Epidermal melanocyte (primary cell): ENCODE results near the gene GRPEL1.

Source experiments
- DNase-seq: peaks from one replicate; pipeline ENCODE4 v3.0.0; 2011; ENCODE audit warnings: low spot score; ENCODE audit not compliant: insufficient read length

GRPEL1 gene

DNA sequence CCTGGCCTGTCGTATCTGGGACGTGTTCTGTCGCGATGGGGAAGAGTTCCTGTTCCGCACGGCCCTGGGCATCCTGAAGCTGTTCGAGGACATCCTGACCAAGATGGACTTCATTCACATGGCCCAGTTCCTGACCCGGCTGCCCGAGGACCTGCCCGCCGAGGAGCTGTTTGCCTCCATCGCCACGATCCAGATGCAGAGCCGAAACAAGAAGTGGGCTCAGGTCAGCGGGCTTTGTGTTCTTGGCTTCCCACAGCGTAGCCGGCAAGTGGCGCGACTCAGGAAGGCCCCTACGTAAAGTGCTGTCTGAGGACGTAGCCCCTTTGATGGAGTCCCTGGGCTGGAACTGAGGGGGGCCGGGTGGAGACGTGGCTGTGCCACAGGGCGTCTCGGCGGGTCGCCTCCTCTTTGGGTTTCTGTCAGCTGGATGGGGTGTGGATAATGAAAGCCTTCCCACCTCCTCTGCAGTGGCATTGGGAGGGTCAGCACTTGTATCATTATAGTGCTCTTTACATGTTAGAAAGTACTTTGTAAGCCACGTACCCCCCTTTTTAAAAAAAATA lies 42.7 kb downstream of the GRPEL1 start:
- DNase-seq, result no peak

DNA sequence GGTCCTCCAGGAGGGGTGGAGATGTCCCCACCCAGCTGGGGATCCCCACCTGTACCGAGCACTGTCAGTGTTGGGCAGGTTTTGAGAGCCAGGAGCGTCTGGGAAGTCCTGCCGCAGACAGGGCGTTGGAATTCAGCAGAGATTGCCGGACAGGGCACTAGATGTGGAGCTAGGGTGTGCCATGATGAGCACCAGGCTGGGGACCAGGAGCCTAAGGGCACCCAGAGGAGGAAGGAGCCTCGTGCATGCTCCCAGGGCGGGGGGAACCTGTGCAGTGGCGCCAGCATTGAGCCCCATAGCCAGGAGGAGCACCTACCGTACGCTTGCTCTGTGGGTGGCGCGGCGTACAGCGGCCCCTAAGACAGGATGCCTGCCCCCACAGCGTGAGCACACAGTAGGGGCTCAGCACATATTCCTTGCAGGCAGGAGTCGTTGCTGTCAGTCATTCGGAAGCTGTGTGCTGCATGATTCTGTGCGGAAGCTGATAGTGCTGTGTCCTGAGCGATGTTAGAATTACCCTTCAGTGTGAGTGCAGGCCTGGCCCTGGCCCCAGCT lies 43.5 kb downstream of the GRPEL1 start:
- DNase-seq, result no peak

DNA sequence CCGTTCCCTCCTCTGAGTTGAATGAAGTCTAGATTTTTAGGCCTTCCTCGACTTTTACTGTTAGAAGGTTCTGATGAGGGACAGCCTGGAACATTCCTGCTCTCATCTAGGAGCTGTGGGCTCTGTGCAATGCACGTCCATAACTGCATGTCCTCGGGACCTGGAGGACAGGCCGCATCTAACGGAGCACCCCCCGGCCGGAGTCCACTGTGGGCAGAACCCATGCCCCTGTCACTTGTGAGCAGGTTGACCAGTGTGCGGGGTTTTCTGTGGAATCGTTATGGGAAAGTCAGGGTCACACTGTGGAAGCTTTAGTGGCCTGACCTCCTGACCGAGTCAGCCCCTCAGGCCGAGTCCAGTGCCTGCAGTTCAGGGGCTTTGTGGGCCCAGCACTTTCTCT lies 44.0 kb downstream of the GRPEL1 start:
- DNase-seq, result no peak

DNA sequence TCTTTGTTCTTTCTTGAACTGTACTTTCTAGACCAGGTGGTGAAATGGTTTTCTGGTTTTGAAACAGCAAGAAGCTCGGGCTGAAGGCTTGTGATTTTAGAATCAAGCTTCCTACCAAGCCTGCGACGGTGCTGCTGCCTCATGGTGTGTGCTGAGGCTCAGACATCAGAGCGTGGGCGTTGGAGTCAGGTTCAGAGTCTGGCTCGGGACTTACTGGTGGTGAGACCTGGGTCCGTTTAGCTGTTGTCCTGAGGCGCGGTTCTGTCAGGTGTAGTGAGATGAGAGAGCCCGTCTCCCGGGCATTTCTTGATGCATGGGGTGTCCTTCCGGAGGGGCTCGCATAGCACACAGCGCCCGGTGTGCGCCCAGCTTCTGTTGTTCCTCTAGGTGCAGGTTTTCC lies 44.4 kb downstream of the GRPEL1 start:
- no peak for DNase-seq

DNA sequence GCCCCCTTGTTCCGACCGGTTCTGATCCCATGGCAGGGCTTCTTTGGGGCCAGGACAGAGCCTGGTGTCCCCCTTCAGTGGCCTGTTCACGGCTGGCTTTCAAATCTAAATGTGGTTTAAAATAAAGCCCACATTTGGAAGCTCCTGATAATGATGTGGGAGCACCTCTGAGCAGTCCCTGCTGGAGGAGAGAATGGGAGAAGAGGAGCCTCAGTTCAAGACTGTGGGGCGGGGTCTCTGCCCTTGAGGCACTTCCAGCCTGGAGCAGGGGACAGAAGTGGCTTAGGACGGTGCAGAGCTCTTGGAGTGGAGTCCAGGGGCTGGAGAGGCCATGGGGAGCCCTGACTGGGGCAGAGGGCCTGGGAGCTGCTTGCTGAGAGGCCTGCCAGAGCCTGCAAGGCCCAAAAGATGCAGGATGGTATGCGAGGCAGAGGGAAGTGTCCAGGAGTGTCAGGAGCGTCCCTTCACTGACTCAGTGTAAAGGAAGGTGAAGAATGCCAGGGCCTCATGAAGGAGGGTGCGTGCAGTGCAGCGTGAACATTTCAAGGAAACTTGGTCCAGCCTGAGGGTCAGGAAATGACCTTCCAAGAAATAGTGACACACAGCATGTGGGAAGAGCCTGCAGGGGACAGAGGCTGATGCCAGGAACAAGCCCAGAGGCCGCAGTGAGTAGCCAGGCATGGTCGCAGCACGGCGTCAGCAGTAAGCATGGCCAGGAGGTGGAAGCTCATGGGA lies 45.8 kb downstream of the GRPEL1 start:
- peak; percentile 91 for DNase-seq

DNA sequence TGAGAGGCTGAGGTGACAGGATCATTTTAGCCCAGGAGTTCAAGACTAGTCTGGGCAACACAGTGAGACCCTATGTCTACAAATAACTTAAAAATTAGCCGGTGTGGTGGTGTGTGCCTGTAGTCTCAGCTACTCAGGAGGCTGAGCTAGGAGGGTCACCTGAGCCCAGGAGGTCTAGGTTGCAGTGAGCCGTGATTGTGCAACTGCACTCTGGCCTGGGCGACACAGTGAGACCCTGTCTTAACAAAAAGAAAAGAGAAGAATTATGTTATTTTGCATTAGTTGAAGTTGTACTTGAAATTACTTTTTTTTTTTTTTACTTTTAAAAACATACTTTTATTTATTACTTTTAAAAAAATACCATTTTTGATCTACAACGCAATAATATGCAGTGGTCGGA lies 46.5 kb downstream of the GRPEL1 start:
- DNase-seq, result no peak

DNA sequence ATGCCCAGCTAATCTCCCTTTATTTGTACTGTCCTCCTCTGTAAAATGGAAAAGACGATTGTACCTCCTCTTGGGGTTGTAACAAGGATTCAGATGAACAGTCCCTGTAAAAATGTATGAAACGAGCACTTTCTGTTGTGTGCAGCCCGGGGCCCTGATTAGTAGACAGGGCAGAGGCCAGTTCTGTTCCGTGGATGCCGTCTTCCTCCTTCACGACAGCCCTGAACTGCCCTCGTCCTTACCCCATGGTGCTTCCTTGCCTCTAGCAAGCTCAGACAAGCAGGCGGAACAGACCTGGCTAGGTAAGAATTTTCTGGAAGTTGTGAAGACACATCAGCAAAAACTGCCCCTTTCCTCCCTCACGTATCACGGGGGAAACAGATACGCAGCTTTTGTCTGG lies 47.0 kb downstream of the GRPEL1 start:
- no peak for DNase-seq

DNA sequence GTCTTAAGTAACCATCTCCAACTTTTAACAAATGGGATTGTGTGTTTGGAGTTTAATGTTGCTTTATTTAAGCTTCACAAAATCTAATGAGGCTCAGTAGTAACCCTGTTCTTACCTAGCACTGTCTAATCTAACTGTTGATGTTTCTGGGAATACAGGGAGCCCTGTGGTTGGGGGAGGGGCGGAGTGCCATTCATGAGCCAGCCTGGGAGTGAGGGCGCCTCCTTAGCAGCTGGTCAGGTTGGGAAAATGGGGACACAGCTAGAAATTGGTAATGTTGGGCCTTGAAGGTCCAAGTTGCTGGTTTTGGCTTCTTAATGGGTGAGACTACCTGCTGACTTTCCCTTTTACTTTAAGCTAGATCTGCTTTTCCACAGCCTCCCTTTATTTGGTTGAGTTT lies 47.6 kb downstream of the GRPEL1 start:
- no peak for DNase-seq

DNA sequence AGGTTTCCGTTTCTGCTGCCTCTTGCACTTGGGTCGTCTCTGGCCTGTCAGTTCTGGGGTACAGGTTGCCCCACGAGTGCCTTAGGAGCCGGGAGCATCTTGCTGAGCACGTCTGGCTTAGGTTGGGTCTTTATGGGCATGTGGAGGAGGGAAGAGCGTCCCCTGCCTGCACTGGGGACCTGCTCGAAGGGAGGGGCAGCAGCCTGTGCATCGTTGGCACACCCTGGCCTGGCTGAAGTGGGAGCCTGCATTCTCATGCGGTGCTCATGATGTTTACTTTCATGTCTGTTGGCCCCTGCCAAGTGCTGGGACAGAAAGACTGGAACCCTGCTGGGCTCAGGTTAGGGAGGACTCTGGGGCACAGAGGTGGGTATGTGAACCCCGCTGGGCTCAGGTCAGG lies 48.5 kb downstream of the GRPEL1 start:
- DNase-seq, result no peak

DNA sequence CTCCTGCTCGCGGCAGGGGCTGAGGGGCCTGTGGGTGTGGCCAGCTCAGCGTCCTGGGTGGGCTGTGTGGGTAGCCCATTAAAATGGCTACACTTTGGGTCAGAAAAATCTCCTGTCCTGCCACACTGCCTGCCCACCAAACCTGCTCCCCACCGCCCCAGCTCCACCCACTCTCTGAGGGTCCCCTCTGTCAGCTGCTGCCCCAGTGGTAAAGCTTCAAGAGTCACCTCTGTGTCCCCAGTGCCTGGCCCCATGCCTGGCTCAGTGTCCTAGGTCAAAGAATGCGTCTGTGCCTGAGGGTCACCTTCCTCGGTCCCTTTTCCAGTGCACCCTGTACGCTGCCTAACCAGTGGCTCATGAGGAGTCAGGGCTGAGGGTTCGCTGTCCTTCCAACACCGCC lies 49.6 kb downstream of the GRPEL1 start:
- DNase-seq, result no peak

DNA sequence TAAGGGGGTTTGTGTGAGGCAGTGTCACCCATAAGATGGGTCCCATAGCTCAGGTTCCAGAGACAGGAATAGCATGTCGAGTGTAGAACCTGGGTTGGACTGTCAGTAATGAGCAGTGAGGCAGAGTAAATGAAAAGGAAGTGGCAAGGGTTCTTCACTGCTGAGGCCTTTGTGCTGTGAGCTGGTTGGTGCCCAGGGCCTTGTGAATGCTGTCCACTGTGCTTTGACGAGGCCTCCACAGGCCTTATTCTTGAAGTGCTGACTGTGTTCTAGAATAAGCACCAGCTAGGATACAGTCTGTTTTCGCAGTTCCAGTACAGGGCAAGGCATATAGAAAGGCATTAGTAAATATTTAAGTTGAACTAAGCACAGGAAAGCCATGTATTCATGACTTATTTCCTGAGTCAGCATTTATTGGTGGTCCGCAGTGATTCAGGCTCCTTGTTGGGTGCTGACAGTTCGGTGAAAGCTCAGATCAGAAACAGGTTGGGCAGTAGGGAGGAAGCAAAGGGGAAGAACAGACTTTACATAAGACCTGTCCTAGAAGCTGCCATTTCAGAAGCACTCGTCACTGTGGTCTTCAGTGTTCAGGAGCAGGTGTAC lies 50.3 kb downstream of the GRPEL1 start:
- no peak for DNase-seq

DNA sequence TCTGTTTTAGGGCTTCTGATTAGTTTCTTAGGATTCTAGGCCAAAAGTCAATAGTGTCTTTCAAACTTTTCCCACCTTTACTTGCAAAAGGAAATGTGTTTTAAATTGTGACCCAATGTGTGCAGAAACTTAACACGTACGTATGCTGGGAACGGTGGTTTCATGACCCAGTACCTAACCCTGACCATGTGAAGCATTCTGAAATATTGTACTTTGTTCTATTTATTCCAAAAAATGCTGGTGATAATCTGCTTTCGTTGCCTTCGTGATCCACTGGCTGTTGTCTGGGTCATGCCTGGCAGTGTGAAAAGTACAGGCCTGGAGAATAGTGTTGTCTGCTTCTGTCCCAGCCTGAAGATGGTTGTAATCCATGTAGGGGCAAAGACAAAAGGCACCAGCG lies 51.4 kb downstream of the GRPEL1 start:
- no peak for DNase-seq

DNA sequence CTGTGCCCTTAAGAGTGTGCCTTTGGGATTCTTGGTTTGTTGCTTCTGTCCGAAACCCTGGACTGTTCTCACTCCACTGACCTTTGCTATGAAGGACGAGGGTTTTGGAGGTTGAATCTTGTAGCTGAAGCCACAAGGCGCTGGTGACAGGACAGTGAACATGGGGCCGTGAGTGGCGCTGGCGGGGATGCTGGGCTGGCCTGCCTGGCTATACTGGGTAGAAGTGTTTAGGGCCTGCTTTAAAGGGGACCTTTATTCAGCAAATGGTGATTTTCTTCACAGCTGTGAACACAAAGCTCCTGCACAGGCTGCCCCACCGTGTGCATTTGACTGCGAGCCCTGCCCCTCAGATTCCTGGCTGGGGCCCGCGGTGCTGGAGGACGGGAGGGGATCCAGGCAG lies 51.8 kb downstream of the GRPEL1 start:
- no peak for DNase-seq

DNA sequence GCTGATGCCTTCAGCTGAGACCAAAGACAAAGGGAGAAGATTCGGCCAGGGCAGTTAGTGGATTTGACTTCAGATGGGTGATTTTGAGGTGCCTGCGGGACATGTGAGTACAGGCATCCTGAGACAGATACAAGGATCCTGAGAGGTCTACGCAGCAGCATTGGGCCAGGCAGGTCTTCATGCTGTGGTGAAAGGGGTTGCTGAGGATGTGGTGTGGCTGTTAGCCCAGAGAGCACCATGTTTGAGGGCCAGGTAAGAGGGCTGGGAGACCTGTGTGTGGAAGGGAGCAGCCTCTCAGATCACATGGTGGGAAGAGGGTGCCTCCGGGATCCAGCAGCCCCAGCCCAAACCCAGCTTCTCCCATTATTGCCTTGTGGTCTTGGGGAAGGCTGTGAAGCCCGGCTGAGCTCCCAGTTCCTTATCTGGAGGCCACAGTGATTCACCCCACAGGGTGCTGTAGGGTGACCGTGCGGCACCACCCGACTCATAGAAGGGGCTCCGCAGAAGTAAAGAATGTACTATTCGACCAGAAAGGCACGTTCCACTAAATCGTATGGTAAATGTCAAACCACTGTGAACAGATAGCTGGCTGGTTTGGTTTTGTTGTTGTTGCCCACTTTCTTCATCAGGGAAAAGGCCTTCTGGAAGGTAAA lies 52.4 kb downstream of the GRPEL1 start:
- no peak for DNase-seq

DNA sequence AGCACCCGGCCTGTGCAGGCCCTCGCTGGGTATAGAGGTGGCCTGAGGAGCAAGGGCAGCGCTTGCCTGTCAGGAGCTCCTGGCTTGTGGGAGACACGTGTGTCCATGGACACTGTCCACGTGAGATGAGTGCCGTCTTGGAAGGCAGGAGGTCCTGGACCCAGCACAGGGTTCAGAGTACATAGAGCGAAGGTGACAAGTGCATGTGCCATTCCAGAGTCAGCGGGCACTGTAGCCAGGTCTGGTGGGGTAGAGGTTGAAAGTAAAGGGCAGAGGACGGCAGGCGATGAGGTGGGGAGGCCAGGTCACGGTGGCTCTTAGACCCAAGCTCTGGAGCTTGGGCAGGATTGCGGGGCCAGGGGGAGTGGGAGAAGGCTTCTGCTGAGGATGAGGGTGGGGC lies 53.0 kb downstream of the GRPEL1 start:
- no peak for DNase-seq

DNA sequence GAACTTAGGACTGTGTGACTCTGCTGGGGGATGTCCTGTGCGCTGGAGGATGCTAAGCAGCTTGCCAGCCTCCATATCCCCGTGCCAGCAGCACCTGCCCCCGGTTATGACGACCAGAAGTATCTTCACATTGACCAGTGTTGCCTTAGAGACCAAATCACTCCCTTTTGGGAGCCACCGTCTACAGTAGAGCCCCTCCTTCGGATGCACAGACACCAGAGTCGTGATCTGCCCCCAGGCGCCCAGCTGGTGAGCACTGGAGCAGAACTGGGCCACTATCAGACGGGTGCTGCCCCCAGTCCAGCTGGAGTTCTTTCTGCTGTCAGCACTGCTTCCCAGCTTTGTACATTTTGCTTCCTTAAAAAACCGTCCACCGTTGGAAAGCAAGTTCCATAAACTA lies 54.7 kb downstream of the GRPEL1 start:
- no peak for DNase-seq

DNA sequence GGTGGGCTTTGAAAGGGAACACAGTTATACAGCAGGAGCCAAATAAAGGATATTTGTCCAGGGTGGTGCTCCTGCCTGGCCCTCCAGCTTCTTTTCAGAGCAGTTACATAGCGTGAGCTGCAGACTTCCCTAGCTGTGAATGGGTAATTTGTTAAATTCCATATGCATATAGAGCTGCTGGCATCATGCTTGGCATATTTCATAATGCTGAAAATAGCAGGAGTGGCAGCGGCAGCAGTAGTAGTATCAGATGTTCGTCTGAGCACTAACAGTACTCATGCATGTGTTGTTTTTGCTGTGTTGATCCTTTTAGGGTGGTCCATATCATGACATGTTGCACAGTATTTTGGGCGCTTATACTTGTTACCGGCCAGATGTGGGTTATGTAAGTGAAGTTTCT lies 58.3 kb downstream of the GRPEL1 start:
- no peak for DNase-seq
